HFF-Myc (cell line): ENCODE measurements around the gene CIP2A.

ENCODE experiments used
- DNase-seq: peaks from one replicate; pipeline ENCODE4 v3.0.0-alpha.2; 2011; ENCODE audit warnings: low read depth; ENCODE audit errors: extremely low read depth
- H3K4me3 ChIP-seq: replicated peaks from 2 replicates; pipeline ENCODE4 v1.5.1; 2011; ENCODE audit warnings: low read depth, mild to moderate bottlenecking, control low read depth, low read length
- TF ChIP-seq, protein P1 (sequence below): IDR thresholded peaks from 2 replicates; pipeline ENCODE4 v1.5.1; 2012; ENCODE audit warnings: mild to moderate bottlenecking, low read depth, low read length, control low read depth; ENCODE audit errors: missing control alignments

CIP2A gene

GRCh38 chr3:108554229-108554628 is 35.0 kb downstream of the CIP2A start:
- no peak overlapping the region for H3K4me3 ChIP-seq
- no peak for DNase-seq
- TF ChIP-seq, protein P1, sequence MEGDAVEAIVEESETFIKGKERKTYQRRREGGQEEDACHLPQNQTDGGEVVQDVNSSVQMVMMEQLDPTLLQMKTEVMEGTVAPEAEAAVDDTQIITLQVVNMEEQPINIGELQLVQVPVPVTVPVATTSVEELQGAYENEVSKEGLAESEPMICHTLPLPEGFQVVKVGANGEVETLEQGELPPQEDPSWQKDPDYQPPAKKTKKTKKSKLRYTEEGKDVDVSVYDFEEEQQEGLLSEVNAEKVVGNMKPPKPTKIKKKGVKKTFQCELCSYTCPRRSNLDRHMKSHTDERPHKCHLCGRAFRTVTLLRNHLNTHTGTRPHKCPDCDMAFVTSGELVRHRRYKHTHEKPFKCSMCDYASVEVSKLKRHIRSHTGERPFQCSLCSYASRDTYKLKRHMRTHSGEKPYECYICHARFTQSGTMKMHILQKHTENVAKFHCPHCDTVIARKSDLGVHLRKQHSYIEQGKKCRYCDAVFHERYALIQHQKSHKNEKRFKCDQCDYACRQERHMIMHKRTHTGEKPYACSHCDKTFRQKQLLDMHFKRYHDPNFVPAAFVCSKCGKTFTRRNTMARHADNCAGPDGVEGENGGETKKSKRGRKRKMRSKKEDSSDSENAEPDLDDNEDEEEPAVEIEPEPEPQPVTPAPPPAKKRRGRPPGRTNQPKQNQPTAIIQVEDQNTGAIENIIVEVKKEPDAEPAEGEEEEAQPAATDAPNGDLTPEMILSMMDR, result no peak

GRCh38 chr3:108552267-108553159 is 36.7 kb downstream of the CIP2A start:
- DNase-seq, result peak; percentile 15
- H3K4me3 ChIP-seq, result no peak overlapping the region
- TF ChIP-seq, protein P1, result peak; percentile 14

- no peak overlapping the region for H3K4me3 ChIP-seq
- TF ChIP-seq, protein P1, result no peak
- no peak for DNase-seq
Measured at GRCh38 chr3:108548886-108549285, 40.4 kb downstream of the CIP2A start.

- DNase-seq, result no peak
- no peak overlapping the region for H3K4me3 ChIP-seq
- TF ChIP-seq, protein P1, result no peak
Measured at GRCh38 chr3:108548304-108548703, 40.9 kb downstream of the CIP2A start.

GRCh38 chr3:108546692-108547091 is 42.5 kb downstream of the CIP2A start:
- TF ChIP-seq, protein P1, result no peak
- no peak for DNase-seq
- no peak overlapping the region for H3K4me3 ChIP-seq

DNA sequence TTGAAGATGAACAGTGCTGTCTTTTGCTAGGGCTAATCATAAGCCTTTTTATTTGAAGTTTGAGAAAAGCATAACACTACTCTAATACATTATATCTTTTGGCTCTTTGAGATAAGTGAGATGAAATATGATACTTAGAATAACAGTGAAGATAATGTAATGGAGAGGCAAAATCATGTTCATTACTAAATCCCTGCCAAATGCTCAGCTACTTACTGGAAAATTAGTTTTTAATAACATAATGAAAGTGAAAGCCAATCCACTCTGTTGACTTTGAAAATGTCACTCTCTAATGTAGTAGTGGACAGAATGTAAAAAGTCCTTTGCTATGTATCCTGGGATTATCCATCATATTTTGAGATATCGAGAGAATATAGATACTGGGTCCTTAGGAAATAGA is 43.0 kb downstream of the CIP2A start:
- TF ChIP-seq, protein P1, result no peak
- no peak overlapping the region for H3K4me3 ChIP-seq

More for the DNA sequence above, 43.0 kb downstream of the CIP2A start:
- DNase-seq, result no peak
